HepG2 (cell line): ENCODE measurements around the gene CBX5. TPM values are rescaled to one million over a fixed set of nuclear protein-coding genes. Genes with fewer than 3 reads are reported as not detected.

Experiments used
- ATAC-seq: fragments of 200-7000 bp; cut with Tn5 transposase; 3 replicates; pipeline ENCODE4 v1.9.1; 2020; ENCODE audit warnings: mild to moderate bottlenecking, moderate library complexity
- BruUV-seq: library from RNA; stranded (reverse); fragments of 400-500 nt; replicated peaks from 2 replicates; lab custom pipeline; 2021; lab: Mats Ljungman, UMichigan
- CTCF ChIA-PET: fragments of 300-600 bp; formaldehyde crosslinking; extraction: SDS; loops from one replicate; lab custom pipeline; 2021; ENCODE audit warnings: low total read pairs, inconsistent platforms, low intra/inter-chr PET ratio; lab: Yijun Ruan, JAX
- POLR2A ChIA-PET: fragments of 350-600 bp; sonication (Branson Sonifier 250); formaldehyde crosslinking; loops from one replicate; lab custom pipeline; 2020; ENCODE audit warnings: antibody characterized with exemption, inconsistent platforms; lab: Yijun Ruan, JAX
- DNase-seq: peaks from one replicate; pipeline ENCODE4 v3.0.0-alpha.2; 2015; ENCODE audit warnings: low spot score
- FAIRE-seq: peaks from 3 replicates; lab custom pipeline; 2011; peaks lifted over from hg19 to GRCh38; lab: Jason Lieb, UNC
- H2AFZ ChIP-seq: one replicate; pipeline ENCODE4 v1.6.1; 2011; ENCODE audit warnings: low read length, inconsistent platforms
- H3K27ac ChIP-seq: fragments of 300-600 bp; 3 replicates; pipeline ENCODE4 v1.8.0; 2011; ENCODE audit warnings: mixed run types, mild to moderate bottlenecking, mixed read lengths, low read length, inconsistent platforms; ENCODE audit not compliant: insufficient read depth; ENCODE audit errors: extremely low read length
- H3K27me3 ChIP-seq, 2 experiments: fragments of 200-600 bp in 1 of 2; 2 replicates in 1 of 2; 3 replicates in 1 of 2; pipeline versions ENCODE4 v1.6.0 to v1.8.0; 2011; ENCODE audit warnings: low read length in 2 of 2, mild to moderate bottlenecking in 2 of 2, moderate library complexity in 2 of 2, inconsistent platforms in 1 of 2; ENCODE audit not compliant: insufficient read depth in 2 of 2, control insufficient read depth in 1 of 2
- H3K36me3 ChIP-seq, 2 experiments: fragments of 200-600 bp in 1 of 2; replicated peaks in 1 of 2; 2 replicates in 1 of 2; 3 replicates in 1 of 2; pipeline versions ENCODE4 v1.5.1 to v1.8.0; 2011; ENCODE audit warnings: low read length in 2 of 2, inconsistent platforms in 1 of 2; ENCODE audit not compliant: insufficient read depth in 2 of 2, control insufficient read depth in 1 of 2
- H3K4me1 ChIP-seq: 2 replicates; pipeline ENCODE4 v1.5.1; 2012; ENCODE audit warnings: low read length, inconsistent platforms; ENCODE audit not compliant: insufficient read depth
- H3K4me2 ChIP-seq: 2 replicates; pipeline ENCODE4 v1.6.0; 2011; ENCODE audit warnings: low read depth, low read length, inconsistent platforms
- H3K4me3 ChIP-seq, 3 experiments: fragments of 200-600 bp in 1 of 3; sonication (generic), shearing (Covaris generic) in 1 of 3; replicated peaks in 1 of 3; 2 replicates each; pipeline ENCODE4 v1.5.1; 2011 to 2016; ENCODE audit warnings: low read length in 3 of 3, inconsistent platforms in 2 of 3, low read depth in 2 of 3, mild to moderate bottlenecking in 2 of 3, control low read depth in 1 of 3, mixed read lengths in 1 of 3; ENCODE audit not compliant: insufficient read depth in 1 of 3
- H3K79me2 ChIP-seq: one replicate; pipeline ENCODE4 v1.6.1; 2011; ENCODE audit warnings: low read length, inconsistent platforms; ENCODE audit not compliant: insufficient read depth
- H3K9ac ChIP-seq: 2 replicates; pipeline ENCODE4 v1.6.0; 2011; ENCODE audit warnings: mild to moderate bottlenecking, low read depth, low read length, inconsistent platforms; ENCODE audit not compliant: insufficient read depth
- H3K9me3 ChIP-seq: 2 replicates; pipeline ENCODE4 v1.5.1; 2012; ENCODE audit warnings: mild to moderate bottlenecking, low read length
- H4K20me1 ChIP-seq: 2 replicates; pipeline ENCODE4 v1.6.0; 2011; ENCODE audit warnings: inconsistent platforms, mild to moderate bottlenecking, low read length, moderate library complexity; ENCODE audit not compliant: insufficient read depth
- ADNP ChIP-seq: sonication (generic); formaldehyde crosslinking; IDR thresholded peaks from 2 replicates; pipeline ENCODE4 v1.4.0; 2020; ENCODE audit warnings: missing genetic modification reagents
- ATF2 ChIP-seq: sonication (generic); formaldehyde crosslinking; IDR thresholded peaks from 2 replicates; pipeline ENCODE4 v1.4.0; 2020; ENCODE audit warnings: missing genetic modification reagents
- ATF7 ChIP-seq, 2 experiments: fragments of 450-650 bp in 1 of 2; sonication (generic) in 1 of 2; formaldehyde crosslinking in 1 of 2; IDR thresholded peaks; 2 replicates each; pipeline versions ENCODE4 v1.4.0 to v1.6.1; 2016 to 2020; ENCODE audit warnings: antibody characterized with exemption in 1 of 2, mild to moderate bottlenecking in 1 of 2, missing genetic modification reagents in 1 of 2
- CC2D1A ChIP-seq: sonication (generic); formaldehyde crosslinking; IDR thresholded peaks from 2 replicates; pipeline ENCODE4 v1.8.1; 2023; ENCODE audit warnings: mild to moderate bottlenecking, missing genetic modification reagents
- HOMEZ ChIP-seq: IDR thresholded peaks from 2 replicates; pipeline ENCODE4 v1.6.1; 2016; ENCODE audit warnings: low read depth
- JARID2 ChIP-seq: sonication (generic); formaldehyde crosslinking; IDR thresholded peaks from 2 replicates; pipeline ENCODE4 v1.8.1; 2023; ENCODE audit warnings: missing genetic modification reagents, inconsistent platforms; ENCODE audit not compliant: insufficient replicate concordance
- KDM5A ChIP-seq: fragments of 200-600 bp; sonication (generic); IDR thresholded peaks from 2 replicates; pipeline ENCODE4 v1.7.0; 2018; ENCODE audit warnings: antibody characterized with exemption, mild to moderate bottlenecking, low read length, borderline replicate concordance
- KLF13 ChIP-seq: sonication (generic); formaldehyde crosslinking; IDR thresholded peaks from 2 replicates; pipeline ENCODE4 v1.4.0; 2020; ENCODE audit warnings: mild to moderate bottlenecking, missing genetic modification reagents
- MLX ChIP-seq: IDR thresholded peaks from 2 replicates; pipeline ENCODE4 v1.6.1; 2016
- SIX1 ChIP-seq: sonication (generic); formaldehyde crosslinking; IDR thresholded peaks from 2 replicates; pipeline ENCODE4 v1.4.0; 2020; ENCODE audit warnings: missing genetic modification reagents, borderline replicate concordance
- TERF1 ChIP-seq: sonication (generic); formaldehyde crosslinking; IDR thresholded peaks from 2 replicates; pipeline ENCODE4 v1.8.0; 2022; ENCODE audit warnings: mild to moderate bottlenecking, missing genetic modification reagents, moderate library complexity
- ZBTB33 ChIP-seq: sonication (generic); formaldehyde crosslinking; IDR thresholded peaks from 2 replicates; pipeline ENCODE4 v1.4.0; 2020; ENCODE audit warnings: missing genetic modification reagents
- ZNF180 ChIP-seq: sonication (generic); formaldehyde crosslinking; IDR thresholded peaks from 2 replicates; pipeline ENCODE4 v1.4.0; 2020; ENCODE audit warnings: low read depth, missing genetic modification reagents, borderline replicate concordance
- ZNF207 ChIP-seq: fragments of 450-650 bp; IDR thresholded peaks from 2 replicates; pipeline ENCODE4 v1.6.1; 2016; ENCODE audit warnings: antibody characterized with exemption, borderline replicate concordance
- ZNF496 ChIP-seq: sonication (generic); formaldehyde crosslinking; IDR thresholded peaks from 2 replicates; pipeline ENCODE4 v1.8.1; 2023; ENCODE audit warnings: mild to moderate bottlenecking, moderate library complexity, missing genetic modification reagents; ENCODE audit not compliant: insufficient replicate concordance
- ZNF674 ChIP-seq: sonication (generic); formaldehyde crosslinking; IDR thresholded peaks from 2 replicates; pipeline ENCODE4 v1.5.0; 2020; ENCODE audit warnings: low read depth, mild to moderate bottlenecking, missing genetic modification reagents
- ZNF747 ChIP-seq: sonication (generic); formaldehyde crosslinking; IDR thresholded peaks from 2 replicates; pipeline ENCODE4 v1.8.1; 2023; ENCODE audit warnings: missing genetic modification reagents, mild to moderate bottlenecking, borderline replicate concordance
- ZSCAN20 ChIP-seq: sonication (generic); formaldehyde crosslinking; IDR thresholded peaks from 2 replicates; pipeline ENCODE4 v1.4.0; 2020; ENCODE audit warnings: missing genetic modification reagents, mild to moderate bottlenecking, borderline replicate concordance
- WGBS: methylation state at CpG from one replicate; pipeline ENCODE4 v1.1.6; 2017; ENCODE audit warnings: low lambda C conversion rate; 5-methylcytosine and 5-hydroxymethylcytosine counted together
- in situ Hi-C: cut with HindIII; loops from 2 replicates; pipeline ENCODE4 v1.10.0; 2017; ENCODE audit warnings: low pct_unique_long_range_greater_than_20kb; ENCODE audit not compliant: extremely low pct_ligation_motif_present
- intact Hi-C: fragments of 100-400 bp; cut with micrococcal nuclease; formaldehyde crosslinking; loops from one replicate; pipeline ENCODE4 v1.10.0; 2022; ENCODE audit not compliant: unreplicated experiment
- polyA plus RNA-seq, 8 experiments: library from polyadenylated mRNA; depleted of rRNA in 3 of 8; stranded (reverse) in 7 of 8; unstranded in 1 of 8; fragments of >200 nt; fragmentation: Illumina TruSeq in 4 of 8; extraction: Trizol in 4 of 8; gene quantifications; 2 replicates each; pipeline versions ENCODE4 v1.2.1 to v1.2.3, GENCODE V29; 2011 to 2016; ENCODE audit warnings: low read depth in 4 of 8, missing spikeins in 1 of 8, mixed read lengths in 1 of 8; ENCODE audit not compliant: insufficient read depth in 1 of 8
- total RNA-seq, 5 experiments: library from RNA; depleted of rRNA; stranded (reverse); fragments of >200 nt; fragmentation: Illumina TruSeq; extraction: Trizol; gene quantifications; 2 replicates each; pipeline ENCODE4 v1.2.3, GENCODE V29; 2016; ENCODE audit warnings: low read depth in 1 of 5

Gene CBX5
- total and polyA plus RNA-seq, 2 of the 13 experiments (the other 11 are each of a cell fraction or from before 2014, with no cell fraction given): 16.0 to 22.2 TPM

GRCh38 chr12:54208591-54208990 lies 71.3 kb downstream of the CBX5 start:
- no TSS peak for BruUV-seq
- DNase-seq (no peak), ATAC-seq (no peak), FAIRE-seq (no peak)
- POLR2A ChIA-PET: no interaction called here
- no peak overlapping the region for H2AFZ ChIP-seq
- H3K27me3 ChIP-seq: peaks cover 2 to 32% of the 10 kb centered on the region in 2 experiments; a peak in 4 of 5 replicates
- H4K20me1 ChIP-seq: no peaks in the 10 kb centered on the region
- H3K9ac ChIP-seq: no peak overlapping the region
- no peaks in the 10 kb centered on the region for H3K36me3 ChIP-seq
- WGBS: 30% methylated on average over 4 of the region's 7 CpGs
- in situ Hi-C loops: no loop called here
- H3K9me3 ChIP-seq: no peaks in the 10 kb centered on the region
- no peaks in the 10 kb centered on the region for H3K4me1 ChIP-seq
- no peak overlapping the region for H3K4me3 ChIP-seq
- H3K27ac ChIP-seq: no peak overlapping the region
- H3K79me2 ChIP-seq: no peaks in the 10 kb centered on the region
- H3K4me2 ChIP-seq: no peak overlapping the region
- intact Hi-C loops: loop anchor here (2.0 kb wide), 1 partner anchor 202 kb away; no protein-coding TSS in a partner anchor
- CTCF ChIA-PET: interaction anchor here (1.3 to 3.1 kb wide), 2 partner anchors 176 to 203 kb away, joined by 6 to 26 read pairs; partner anchors contain the start of gene HOXC5
- no peak for TF ChIP-seq ATF2 (CRISPR knock-in tag)
- TF ChIP-seq ATF7 (IDR thresholded peaks at IDR 0.05): no peak
- no peak for TF ChIP-seq ATF7 (CRISPR knock-in tag; IDR thresholded peaks at IDR 0.05)
- no peak for TF ChIP-seq ZNF180 (CRISPR knock-in tag)
- no peak for TF ChIP-seq ZNF207
- no peak for TF ChIP-seq ZBTB33 (CRISPR knock-in tag)
- TF ChIP-seq ZNF674 (CRISPR knock-in tag): no peak
- no peak for TF ChIP-seq JARID2
- no peak for TF ChIP-seq ZNF496 (CRISPR knock-in tag)
- TF ChIP-seq TERF1 (CRISPR knock-in tag): no peak
- TF ChIP-seq KDM5A: no peak
- TF ChIP-seq ZSCAN20 (CRISPR knock-in tag): no peak
- no peak for TF ChIP-seq MLX (CRISPR knock-in tag)
- no peak for TF ChIP-seq ADNP (CRISPR knock-in tag)
- TF ChIP-seq ZNF747 (CRISPR knock-in tag): no peak
- TF ChIP-seq KLF13 (CRISPR knock-in tag): no peak
- no peak for TF ChIP-seq CC2D1A (CRISPR knock-in tag)
- no peak for TF ChIP-seq SIX1 (CRISPR knock-in tag)
- TF ChIP-seq HOMEZ (CRISPR knock-in tag): no peak
